Fibroblast of pulmonary artery (primary cell): ENCODE measurements around the gene AHRR.

ENCODE experiments used
- DNase-seq: peaks from one replicate; pipeline ENCODE4 v3.0.0-alpha.2; 2010; ENCODE audit warnings: low read depth
- H3K4me3 ChIP-seq: replicated peaks from 2 replicates; pipeline ENCODE4 v1.5.1; 2011; ENCODE audit warnings: low read depth, mild to moderate bottlenecking, control low read depth, low read length, moderate library complexity
- TF ChIP-seq, protein P1 (sequence below): IDR thresholded peaks from 2 replicates; pipeline ENCODE4 v1.5.1; 2011; ENCODE audit warnings: mild to moderate bottlenecking, control low read depth, low read length, inconsistent platforms; ENCODE audit errors: missing control alignments

AHRR gene

DNA sequence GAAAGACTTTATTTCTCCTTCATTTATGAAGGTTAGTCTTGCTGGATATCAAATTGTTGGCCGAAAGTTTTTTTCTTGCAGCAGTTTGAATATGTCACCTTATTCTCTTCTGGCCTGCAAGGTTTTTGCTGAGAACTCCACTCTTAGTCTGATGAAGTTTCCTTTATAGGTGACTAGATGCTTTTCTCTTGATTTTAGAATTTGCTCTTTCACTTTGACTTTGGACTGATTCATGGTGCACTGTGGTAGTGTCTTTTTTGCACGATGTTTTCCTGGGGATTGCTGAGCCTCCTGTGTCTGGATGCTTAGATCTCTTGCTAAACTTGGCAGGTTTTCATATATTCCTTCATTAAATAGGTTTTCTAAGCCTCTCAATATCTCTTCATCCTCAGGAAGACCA, 12.4 kb downstream of the AHRR start:
- TF ChIP-seq, protein P1, sequence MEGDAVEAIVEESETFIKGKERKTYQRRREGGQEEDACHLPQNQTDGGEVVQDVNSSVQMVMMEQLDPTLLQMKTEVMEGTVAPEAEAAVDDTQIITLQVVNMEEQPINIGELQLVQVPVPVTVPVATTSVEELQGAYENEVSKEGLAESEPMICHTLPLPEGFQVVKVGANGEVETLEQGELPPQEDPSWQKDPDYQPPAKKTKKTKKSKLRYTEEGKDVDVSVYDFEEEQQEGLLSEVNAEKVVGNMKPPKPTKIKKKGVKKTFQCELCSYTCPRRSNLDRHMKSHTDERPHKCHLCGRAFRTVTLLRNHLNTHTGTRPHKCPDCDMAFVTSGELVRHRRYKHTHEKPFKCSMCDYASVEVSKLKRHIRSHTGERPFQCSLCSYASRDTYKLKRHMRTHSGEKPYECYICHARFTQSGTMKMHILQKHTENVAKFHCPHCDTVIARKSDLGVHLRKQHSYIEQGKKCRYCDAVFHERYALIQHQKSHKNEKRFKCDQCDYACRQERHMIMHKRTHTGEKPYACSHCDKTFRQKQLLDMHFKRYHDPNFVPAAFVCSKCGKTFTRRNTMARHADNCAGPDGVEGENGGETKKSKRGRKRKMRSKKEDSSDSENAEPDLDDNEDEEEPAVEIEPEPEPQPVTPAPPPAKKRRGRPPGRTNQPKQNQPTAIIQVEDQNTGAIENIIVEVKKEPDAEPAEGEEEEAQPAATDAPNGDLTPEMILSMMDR, result no peak
- H3K4me3 ChIP-seq, result no peak overlapping the region
- DNase-seq, result no peak

DNA sequence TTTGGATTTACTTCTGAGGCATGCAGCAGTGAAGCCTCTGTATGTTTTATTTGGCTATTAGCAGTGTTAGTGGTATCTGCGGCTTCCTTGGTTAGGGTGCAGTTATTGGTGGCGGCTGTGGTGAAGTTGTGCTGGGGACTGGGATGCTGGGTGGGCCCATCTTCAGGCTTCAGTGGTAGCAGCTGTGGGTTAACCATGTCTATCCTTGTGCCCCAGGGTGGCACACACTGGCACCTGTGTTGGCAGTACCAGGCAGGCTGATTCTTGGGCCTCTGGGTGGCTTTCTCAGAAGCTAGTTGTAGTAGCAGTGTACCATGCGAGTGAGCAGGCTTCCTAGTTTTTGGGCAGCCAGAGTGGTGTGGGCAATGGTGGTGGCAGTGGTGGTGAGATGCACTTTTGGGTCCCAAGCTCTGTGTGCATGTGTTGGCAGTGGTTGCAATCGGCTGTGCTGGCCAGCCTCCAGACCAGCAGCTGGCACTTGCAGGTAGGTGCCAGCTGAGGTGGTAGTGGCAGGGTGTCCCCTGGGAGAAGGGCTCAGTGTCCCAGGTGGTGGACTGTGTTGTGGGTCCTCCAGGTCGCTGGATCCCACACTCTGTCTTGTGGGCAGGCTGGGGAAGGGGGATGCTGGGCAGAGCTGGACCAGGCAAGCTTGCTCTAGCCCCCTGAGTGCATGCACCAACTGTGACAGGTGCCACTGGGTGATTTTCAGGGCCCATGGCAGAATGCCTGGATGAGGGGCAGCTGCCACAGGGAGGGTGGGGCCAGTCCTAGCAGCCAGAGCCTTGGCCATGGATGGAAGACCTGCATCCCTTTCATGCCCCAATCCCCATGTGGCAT, 13.6 kb downstream of the AHRR start:
- no peak for DNase-seq
- H3K4me3 ChIP-seq, result no peak overlapping the region
- TF ChIP-seq, protein P1, result no peak

DNA sequence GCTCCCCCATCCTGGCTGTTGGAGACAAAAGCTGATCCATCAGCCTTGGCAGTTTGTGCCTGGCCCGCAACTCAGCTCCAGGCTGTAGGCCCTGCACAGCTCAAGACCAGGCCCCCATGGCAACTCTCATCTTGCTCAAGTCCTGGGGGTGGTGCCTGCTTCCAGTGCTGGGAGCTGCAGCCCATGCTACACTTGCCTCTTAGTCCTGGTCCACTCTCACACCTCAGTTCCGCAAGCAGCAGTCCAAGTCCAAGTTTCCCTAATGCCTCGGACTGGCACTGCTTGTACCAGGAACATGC, 14.2 kb downstream of the AHRR start:
- DNase-seq, result no peak
- TF ChIP-seq, protein P1, result no peak
- H3K4me3 ChIP-seq, result no peak overlapping the region

- H3K4me3 ChIP-seq, result no peak overlapping the region
- DNase-seq, result peak; percentile 53
- TF ChIP-seq, protein P1, result peak; percentile 60
Observed at GRCh38 chr5:337563-338130, 16.1 kb downstream of the AHRR start.

DNA sequence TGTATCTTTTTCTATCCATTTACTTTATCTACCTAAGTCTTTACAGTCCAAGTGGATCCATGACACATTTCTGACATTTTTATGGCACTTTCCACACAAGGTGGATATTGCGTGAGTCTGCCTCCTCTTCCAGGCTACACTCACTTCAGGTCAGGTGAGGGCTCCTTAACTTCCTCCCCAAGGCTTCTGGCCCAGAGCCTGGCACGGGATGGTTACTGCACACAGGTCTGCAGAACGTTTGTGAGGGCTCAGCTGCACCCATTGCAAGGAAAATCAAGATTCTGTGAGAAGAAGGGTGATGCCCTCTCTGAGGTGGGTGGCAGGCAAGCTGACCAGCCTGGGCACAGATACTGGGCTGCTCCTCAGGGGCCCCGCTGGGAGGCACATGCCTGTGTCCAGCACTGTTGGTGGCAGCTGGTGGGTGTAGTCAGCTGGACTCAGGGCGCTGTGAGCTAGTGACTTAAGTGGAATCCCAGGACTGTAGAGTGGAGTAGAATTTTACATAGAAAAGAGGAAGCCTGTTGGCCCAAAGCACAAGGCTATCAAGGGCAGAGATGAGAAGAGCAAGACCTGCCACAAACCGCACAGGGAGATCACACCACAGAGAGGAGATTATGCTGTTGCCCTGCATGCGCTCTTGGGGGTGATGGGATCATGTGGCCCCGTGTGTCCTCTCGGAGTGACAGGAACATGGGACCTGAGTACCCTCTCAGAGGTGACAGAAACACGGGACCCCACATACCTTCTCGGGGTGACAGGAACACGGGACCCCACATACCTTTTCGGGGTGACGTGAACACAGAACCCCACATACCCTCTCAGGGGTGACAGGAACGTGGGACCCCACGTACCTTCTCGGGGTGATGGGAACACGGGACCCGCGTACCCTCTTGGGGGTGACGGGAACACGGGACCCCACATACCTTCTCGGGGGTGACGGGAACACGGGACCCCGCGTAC, 21.3 kb downstream of the AHRR start:
- TF ChIP-seq, protein P1, result no peak
- no peak overlapping the region for H3K4me3 ChIP-seq
- DNase-seq, result no peak

DNA sequence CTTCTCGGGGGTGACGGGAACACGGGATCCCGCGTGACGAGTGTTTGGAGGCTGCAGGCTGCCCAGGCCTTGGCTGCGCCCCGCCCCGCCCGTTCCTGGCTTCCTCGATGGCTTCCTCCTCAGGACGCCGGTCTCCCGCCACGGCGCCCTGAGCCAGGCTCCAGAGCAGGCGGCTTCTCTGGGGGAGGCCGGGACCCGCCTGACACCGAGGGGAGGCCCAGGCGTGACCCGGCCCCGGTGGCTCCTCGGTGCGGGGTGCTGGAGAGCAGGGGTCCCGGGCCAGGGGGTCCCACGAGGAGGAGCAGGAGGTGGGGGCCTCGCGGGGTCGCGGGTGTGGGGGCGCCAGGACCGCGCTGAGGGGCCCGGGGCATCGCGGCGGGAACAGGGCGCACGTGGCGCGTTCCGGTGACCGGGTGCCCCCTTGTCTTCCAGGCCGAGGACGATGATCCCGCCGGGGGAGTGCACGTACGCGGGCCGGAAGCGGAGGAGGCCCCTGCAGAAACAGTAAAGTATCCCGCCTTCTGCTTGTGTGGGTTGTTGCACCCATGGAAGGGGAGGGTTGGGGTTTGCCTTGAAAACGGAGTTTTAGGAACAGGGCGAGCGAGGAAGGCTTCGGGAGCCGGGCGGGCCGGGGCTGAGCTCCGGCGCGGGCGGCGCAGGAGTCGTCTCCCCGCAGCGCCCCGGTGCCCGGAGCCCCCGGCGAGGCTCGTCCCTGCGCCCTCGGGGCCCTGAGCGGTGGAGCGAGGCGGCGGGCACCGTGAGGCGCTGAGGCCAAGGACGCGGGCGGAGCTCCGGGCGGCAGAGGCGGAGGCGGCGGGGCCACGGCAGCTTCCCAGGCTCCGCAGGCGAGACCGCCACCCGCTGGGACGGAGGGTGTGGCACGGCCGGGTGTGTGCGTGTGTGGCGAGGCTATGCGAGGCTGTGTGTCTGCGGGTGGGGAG, 22.2 kb downstream of the AHRR start:
- H3K4me3 ChIP-seq, result peak overlapping the region; percentile 44
- TF ChIP-seq, protein P1, result no peak
- peak; percentile 70 for DNase-seq
